ENCODE results near the gene EIF4E.

GRCh38 chr4:98946359-98946758 lies 17.4 kb upstream of the EIF4E start:
- TF ChIP-seq CTCF (IDR thresholded peaks at IDR 0.05): no peak
- no peak for TF ChIP-seq POLR2A (IDR thresholded peaks at IDR 0.05)
- no peak for TF ChIP-seq POLR2AphosphoS5 (IDR thresholded peaks at IDR 0.05)
